HFFc6 (cell line): ENCODE results near the gene UGDH. TPM values are rescaled to one million over a fixed set of nuclear protein-coding genes. Genes with fewer than 3 reads are reported as not detected.
"Not testable (repeated sequence)": the region's sequence is repeated elsewhere in the genome, so short reads cannot be mapped to it uniquely, and the experiment has no call there.

Experiments used
- DNase-seq: peaks from one replicate; pipeline ENCODE4 v3.0.0-alpha.2; 2018
- H3K27ac Mint-ChIP-seq: 2 replicates; pipeline ENCODE4 v1.8.0; 2020; ENCODE audit warnings: mild to moderate bottlenecking, mixed read lengths
- H3K27me3 Mint-ChIP-seq: 2 replicates; pipeline ENCODE4 v1.8.0; 2021; ENCODE audit warnings: mild to moderate bottlenecking, moderate library complexity, mixed read lengths; ENCODE audit not compliant: insufficient read depth
- H3K36me3 Mint-ChIP-seq: 2 replicates; pipeline ENCODE4 v1.8.0; 2021; ENCODE audit warnings: low read depth, mixed read lengths
- H3K4me1 Mint-ChIP-seq: 2 replicates; pipeline ENCODE4 v1.8.0; 2020; ENCODE audit warnings: low read depth, mixed read lengths
- H3K4me3 Mint-ChIP-seq: 2 replicates; pipeline ENCODE4 v1.8.0; 2020; ENCODE audit warnings: mild to moderate bottlenecking, moderate library complexity, mixed read lengths
- H3K9me3 Mint-ChIP-seq: 2 replicates; pipeline ENCODE4 v1.8.0; 2020; ENCODE audit warnings: mild to moderate bottlenecking, mixed read lengths
- total RNA-seq, 6 experiments: library from RNA; stranded (reverse); fragmentation: NEBNext Ultra II Directional; extraction: Animal tissue kit (Norgen Biotek cat#: 25700); gene quantifications; 2 replicates in 1 of 6; 3 replicates in 5 of 6; pipeline ENCODE4 v1.2.3, GENCODE V29; 2021
- TF ChIP-seq, protein P1 (sequence below): fragments of 200-600 bp; sonication (generic); IDR thresholded peaks from 2 replicates; pipeline ENCODE4 v1.5.0; 2021; ENCODE audit warnings: antibody characterized with exemption, mild to moderate bottlenecking

Gene UGDH
- total RNA-seq, 6 experiments from 2014 or later: 97.1 to 169 (median 158) TPM

DNA sequence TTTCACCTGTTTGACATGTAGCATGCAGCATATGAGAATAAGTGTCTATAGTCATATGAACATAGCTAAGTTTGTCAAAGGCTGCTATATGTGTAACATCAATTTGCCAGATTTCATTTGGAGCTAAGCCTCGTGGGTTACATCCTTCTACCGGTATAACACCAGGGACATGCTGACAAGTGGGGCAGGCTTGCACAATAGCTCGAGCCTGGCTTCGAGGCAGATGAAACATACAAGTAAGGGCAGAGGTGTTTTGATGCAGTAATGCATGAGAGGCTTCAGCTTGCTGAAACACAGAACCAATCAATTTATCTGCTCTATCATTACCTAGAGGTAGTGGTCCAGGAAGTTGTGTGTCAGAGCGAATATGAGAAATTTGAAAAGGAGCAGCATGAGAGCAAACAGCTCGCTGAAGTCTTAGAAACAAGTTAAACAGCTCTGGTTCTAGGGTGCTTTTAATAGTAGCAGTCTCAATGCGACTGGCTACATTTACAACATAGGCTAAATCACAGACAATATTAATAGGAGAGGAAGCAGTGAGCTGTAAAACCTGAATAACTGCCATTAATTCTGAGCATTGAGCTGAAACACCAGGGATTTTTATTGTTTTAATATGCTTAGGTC lies 14.9 kb upstream of the UGDH start:
- H3K4me3 Mint-ChIP-seq: no peak overlapping the region
- TF ChIP-seq, protein P1, sequence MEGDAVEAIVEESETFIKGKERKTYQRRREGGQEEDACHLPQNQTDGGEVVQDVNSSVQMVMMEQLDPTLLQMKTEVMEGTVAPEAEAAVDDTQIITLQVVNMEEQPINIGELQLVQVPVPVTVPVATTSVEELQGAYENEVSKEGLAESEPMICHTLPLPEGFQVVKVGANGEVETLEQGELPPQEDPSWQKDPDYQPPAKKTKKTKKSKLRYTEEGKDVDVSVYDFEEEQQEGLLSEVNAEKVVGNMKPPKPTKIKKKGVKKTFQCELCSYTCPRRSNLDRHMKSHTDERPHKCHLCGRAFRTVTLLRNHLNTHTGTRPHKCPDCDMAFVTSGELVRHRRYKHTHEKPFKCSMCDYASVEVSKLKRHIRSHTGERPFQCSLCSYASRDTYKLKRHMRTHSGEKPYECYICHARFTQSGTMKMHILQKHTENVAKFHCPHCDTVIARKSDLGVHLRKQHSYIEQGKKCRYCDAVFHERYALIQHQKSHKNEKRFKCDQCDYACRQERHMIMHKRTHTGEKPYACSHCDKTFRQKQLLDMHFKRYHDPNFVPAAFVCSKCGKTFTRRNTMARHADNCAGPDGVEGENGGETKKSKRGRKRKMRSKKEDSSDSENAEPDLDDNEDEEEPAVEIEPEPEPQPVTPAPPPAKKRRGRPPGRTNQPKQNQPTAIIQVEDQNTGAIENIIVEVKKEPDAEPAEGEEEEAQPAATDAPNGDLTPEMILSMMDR: no peak
- peaks cover 57% of the 10 kb centered on the region for H3K4me1 Mint-ChIP-seq
- no peak overlapping the region for H3K27ac Mint-ChIP-seq
- DNase-seq: no peak
- no peaks in the 10 kb centered on the region; the same call in 1 of the 2 replicates for H3K27me3 Mint-ChIP-seq
- peaks cover 15% of the 10 kb centered on the region for H3K36me3 Mint-ChIP-seq
- no peaks in the 10 kb centered on the region; the same call in 1 of the 2 replicates for H3K9me3 Mint-ChIP-seq

DNA sequence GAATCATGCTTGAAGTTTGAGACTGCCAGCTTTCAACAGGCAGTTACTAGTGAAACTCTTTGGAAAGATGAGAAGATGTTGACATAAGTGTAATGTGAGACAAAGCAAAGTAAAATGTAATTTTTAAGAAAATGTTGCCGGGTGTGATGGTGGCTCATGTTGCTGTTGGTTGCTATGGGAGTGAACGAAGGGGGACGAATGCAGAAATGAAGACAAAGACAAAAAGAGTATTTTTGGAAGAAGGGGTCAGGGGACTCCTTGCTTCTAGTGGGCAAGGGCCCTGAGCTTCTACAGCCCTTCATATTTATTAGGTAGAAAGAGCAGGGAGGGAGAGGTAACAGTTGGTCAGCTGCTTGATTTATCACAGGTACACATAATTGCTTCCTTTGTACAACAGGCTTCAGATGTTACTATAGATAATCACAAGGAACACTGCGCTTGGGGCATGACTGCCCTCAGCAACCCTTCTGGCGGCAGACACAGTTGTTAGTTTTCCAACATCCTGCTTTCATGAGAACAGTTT lies 11.9 kb upstream of the UGDH start:
- Mint-ChIP-seq H3K27ac (peak overlapping the region; percentile 93), H3K4me3 (no peak overlapping the region; the same call in 1 of the 2 replicates), H3K4me1 (peaks cover 40% of the 10 kb centered on the region), H3K27me3 (no peaks in the 10 kb centered on the region; the same call in 1 of the 2 replicates), H3K9me3 (no peaks in the 10 kb centered on the region; the same call in 1 of the 2 replicates), H3K36me3 (peaks cover 26% of the 10 kb centered on the region)
- TF ChIP-seq, protein P1: no peak
- no peak for DNase-seq

DNA sequence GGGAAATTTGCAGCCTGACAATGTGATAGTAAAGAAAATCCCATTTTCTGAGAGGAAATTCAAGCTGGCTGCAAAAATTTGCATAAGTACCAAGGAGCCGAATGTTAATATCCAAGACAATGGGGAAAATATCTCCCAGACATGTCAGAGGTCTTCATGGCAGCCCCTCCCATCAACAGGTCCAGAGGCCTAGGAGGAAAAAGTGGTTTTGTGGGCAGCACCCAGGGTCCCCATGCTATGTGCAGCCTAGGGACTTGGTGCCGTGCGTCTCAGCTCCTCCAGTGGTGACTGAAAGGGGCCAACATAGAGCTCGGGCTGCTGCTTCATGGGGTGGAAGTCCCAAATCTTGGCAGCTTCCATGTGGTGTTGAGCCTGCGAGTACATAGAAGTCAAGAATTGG lies 6.3 kb upstream of the UGDH start:
- no peak for DNase-seq
- H3K4me3 Mint-ChIP-seq: no peak overlapping the region
- no peaks in the 10 kb centered on the region; the same call in 1 of the 2 replicates for H3K27me3 Mint-ChIP-seq
- TF ChIP-seq, protein P1: no peak
- peaks cover 33% of the 10 kb centered on the region for H3K9me3 Mint-ChIP-seq
- H3K27ac Mint-ChIP-seq: no peak overlapping the region
- peaks cover 53% of the 10 kb centered on the region for H3K36me3 Mint-ChIP-seq
- peaks cover 1% of the 10 kb centered on the region for H3K4me1 Mint-ChIP-seq

DNA sequence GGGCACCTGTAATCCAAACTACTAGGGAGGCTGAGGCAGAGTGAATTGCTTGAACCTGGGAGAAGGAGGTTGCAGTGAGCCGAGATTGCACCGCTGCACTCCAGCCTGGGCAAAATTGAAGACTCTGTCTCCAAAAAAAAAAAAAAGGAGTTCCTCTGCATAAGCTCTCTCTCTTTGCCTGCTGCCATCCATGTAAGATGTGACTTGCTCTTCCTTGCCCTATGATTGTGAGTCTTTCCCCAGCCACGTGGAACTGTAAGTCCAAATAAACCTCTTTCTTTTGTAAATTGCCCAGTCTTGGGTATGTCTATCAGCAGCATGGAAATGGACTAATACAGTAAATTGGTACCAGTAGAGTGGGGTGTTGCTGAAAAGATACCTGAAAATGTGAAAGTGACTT lies 5.0 kb upstream of the UGDH start:
- peaks cover 57% of the 10 kb centered on the region for H3K36me3 Mint-ChIP-seq
- H3K9me3 Mint-ChIP-seq: peaks cover 33% of the 10 kb centered on the region
- not testable (repeated sequence) for H3K27ac Mint-ChIP-seq, H3K4me1 Mint-ChIP-seq, H3K27me3 Mint-ChIP-seq, DNase-seq, H3K4me3 Mint-ChIP-seq

DNA sequence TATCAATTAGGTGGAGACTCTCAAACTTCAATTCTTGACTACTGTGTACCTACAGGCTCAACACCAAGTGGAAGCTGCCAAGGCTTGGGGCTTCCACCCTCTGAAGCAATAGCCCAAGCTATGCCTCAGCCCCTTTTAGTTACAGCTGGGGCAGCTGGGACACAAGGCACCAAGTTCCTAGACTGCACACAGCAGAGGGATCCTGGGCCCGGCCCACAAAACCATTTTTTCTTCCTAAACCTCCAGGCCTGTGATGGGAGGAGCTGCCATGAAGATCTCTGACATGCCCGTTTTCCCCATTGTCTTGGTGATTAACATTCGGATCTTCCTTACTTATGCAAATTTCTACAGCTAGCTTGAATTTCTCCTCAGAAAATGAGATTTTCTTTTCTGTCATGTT lies 3.4 kb upstream of the UGDH start:
- no peak overlapping the region for H3K27ac Mint-ChIP-seq
- H3K36me3 Mint-ChIP-seq: peaks cover 66% of the 10 kb centered on the region
- H3K27me3 Mint-ChIP-seq: peaks cover 5% of the 10 kb centered on the region
- DNase-seq: no peak
- H3K9me3 Mint-ChIP-seq: peaks cover 33% of the 10 kb centered on the region
- H3K4me3 Mint-ChIP-seq: no peak overlapping the region
- H3K4me1 Mint-ChIP-seq: peaks cover 12% of the 10 kb centered on the region
- TF ChIP-seq, protein P1: no peak

DNA sequence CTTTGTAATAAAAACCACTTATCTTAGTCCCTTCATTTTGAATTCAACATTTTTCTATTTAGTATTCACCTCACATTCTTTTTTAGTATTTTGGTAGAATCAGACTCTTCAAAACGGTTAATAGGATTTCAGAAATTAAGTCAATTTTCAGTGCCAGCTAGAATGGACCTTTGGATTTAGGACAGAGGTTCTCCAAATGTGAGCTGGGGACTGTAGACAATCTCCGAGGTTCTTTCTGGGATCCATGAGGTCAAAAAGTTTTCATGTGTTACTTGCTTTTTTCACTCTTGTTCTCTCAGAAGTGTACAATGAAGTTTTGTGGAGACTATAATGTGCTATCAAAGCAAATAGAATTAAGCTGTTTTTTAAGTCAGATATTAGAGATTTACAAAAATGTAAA lies 2.3 kb upstream of the UGDH start:
- no peak overlapping the region for H3K4me3 Mint-ChIP-seq
- H3K4me1 Mint-ChIP-seq: peaks cover 19% of the 10 kb centered on the region
- peaks cover 33% of the 10 kb centered on the region for H3K9me3 Mint-ChIP-seq
- no peak overlapping the region for H3K27ac Mint-ChIP-seq
- peaks cover 5% of the 10 kb centered on the region for H3K27me3 Mint-ChIP-seq
- DNase-seq: no peak
- peaks cover 67% of the 10 kb centered on the region for H3K36me3 Mint-ChIP-seq
- TF ChIP-seq, protein P1: no peak
